Mesenchymal stem cell (in vitro differentiated cells and primary cell): ENCODE data around the gene NOD2.

Experiments
- DNase-seq: peaks from one replicate; pipeline ENCODE4 v3.0.0-alpha.2; 2013
- H2AFZ ChIP-seq: one replicate; pipeline ENCODE4 v1.6.1; 2013; ENCODE audit warnings: low read depth, mild to moderate bottlenecking, control low read depth, inconsistent platforms, low read length, moderate library complexity
- H2AK5ac ChIP-seq: 2 replicates; pipeline ENCODE4 v1.6.1; 2013; ENCODE audit warnings: low read length, moderate library complexity, mild to moderate bottlenecking, inconsistent platforms; ENCODE audit not compliant: severe bottlenecking
- H2BK120ac ChIP-seq: one replicate; pipeline ENCODE4 v1.6.1; 2013; ENCODE audit warnings: low read depth, mild to moderate bottlenecking, inconsistent platforms, low read length, moderate library complexity
- H2BK12ac ChIP-seq, 2 experiments: one replicate each; pipeline ENCODE4 v1.6.1; 2013; ENCODE audit warnings: inconsistent platforms in 2 of 2, low read length in 2 of 2, mild to moderate bottlenecking in 2 of 2, moderate library complexity in 2 of 2, control low read depth in 1 of 2
- H2BK15ac ChIP-seq: one replicate; pipeline ENCODE4 v1.6.1; 2013; ENCODE audit warnings: mild to moderate bottlenecking, low read depth, inconsistent platforms; ENCODE audit not compliant: poor library complexity, severe bottlenecking
- H2BK5ac ChIP-seq: 2 replicates; pipeline ENCODE4 v1.6.1; 2013; ENCODE audit warnings: low read depth, mild to moderate bottlenecking, low read length, control low read depth, inconsistent platforms; ENCODE audit not compliant: poor library complexity, severe bottlenecking
- H3K14ac ChIP-seq, 2 experiments: one replicate each; pipeline ENCODE4 v1.6.1; 2013; ENCODE audit warnings: inconsistent platforms in 2 of 2, low read length in 2 of 2, control low read depth in 1 of 2, mild to moderate bottlenecking in 1 of 2, moderate library complexity in 1 of 2
- H3K18ac ChIP-seq, 2 experiments: one replicate each; pipeline ENCODE4 v1.6.1; 2013; ENCODE audit warnings: inconsistent platforms in 2 of 2, low read length in 2 of 2, control low read depth in 1 of 2, low read depth in 1 of 2, mild to moderate bottlenecking in 1 of 2
- H3K23ac ChIP-seq, 2 experiments: one replicate each; pipeline ENCODE4 v1.6.1; 2013; ENCODE audit warnings: inconsistent platforms in 2 of 2, low read length in 2 of 2, mild to moderate bottlenecking in 2 of 2, moderate library complexity in 2 of 2, control low read depth in 1 of 2
- H3K27ac ChIP-seq: 2 replicates; pipeline ENCODE4 v1.5.1; 2013; ENCODE audit warnings: mild to moderate bottlenecking, moderate library complexity, low read length, control low read depth, inconsistent platforms; ENCODE audit not compliant: poor library complexity, severe bottlenecking
- H3K27me3 ChIP-seq, 2 experiments: 2 replicates each; pipeline versions ENCODE4 v1.6.1 to v1.7.0; 2013; ENCODE audit warnings: low read length in 2 of 2, mild to moderate bottlenecking in 2 of 2, moderate library complexity in 2 of 2, control low read depth in 1 of 2, inconsistent platforms in 1 of 2; ENCODE audit not compliant: control insufficient read depth in 1 of 2, insufficient read depth in 1 of 2
- H3K36me3 ChIP-seq, 2 experiments: 2 replicates each; pipeline versions ENCODE4 v1.6.1 to v1.7.0; 2013; ENCODE audit warnings: low read length in 2 of 2, control low read depth in 1 of 2, inconsistent platforms in 1 of 2, low read depth in 1 of 2, mild to moderate bottlenecking in 1 of 2; ENCODE audit not compliant: insufficient read depth in 2 of 2, control insufficient read depth in 1 of 2
- H3K4ac ChIP-seq, 2 experiments: one replicate each; pipeline ENCODE4 v1.6.1; 2013; ENCODE audit warnings: inconsistent platforms in 2 of 2, low read length in 2 of 2, mild to moderate bottlenecking in 2 of 2, moderate library complexity in 2 of 2, control low read depth in 1 of 2, low read depth in 1 of 2
- H3K4me1 ChIP-seq: 2 replicates; pipeline ENCODE4 v1.6.1; 2013; ENCODE audit warnings: low read depth, low read length, control low read depth; ENCODE audit not compliant: control insufficient read depth, insufficient read depth
- H3K4me2 ChIP-seq: 2 replicates; pipeline ENCODE4 v1.6.1; 2013; ENCODE audit warnings: low read length, mild to moderate bottlenecking, inconsistent platforms; ENCODE audit not compliant: poor library complexity, severe bottlenecking
- H3K4me3 ChIP-seq, 2 experiments: 2 replicates each; pipeline versions ENCODE4 v1.5.1 to v1.7.0; 2013; ENCODE audit warnings: low read length in 2 of 2, mild to moderate bottlenecking in 2 of 2, control low read depth in 1 of 2, low read depth in 1 of 2; ENCODE audit not compliant: insufficient read depth in 1 of 2
- H3K79me1 ChIP-seq: replicated peaks from 2 replicates; pipeline ENCODE4 v1.6.1; 2013; ENCODE audit warnings: mild to moderate bottlenecking, control low read depth, low read length, inconsistent platforms; ENCODE audit not compliant: poor library complexity, severe bottlenecking
- H3K9ac ChIP-seq: 2 replicates; pipeline ENCODE4 v1.7.0; 2013; ENCODE audit warnings: mild to moderate bottlenecking, low read length, moderate library complexity
- H3K9me3 ChIP-seq: 2 replicates; pipeline ENCODE4 v1.7.0; 2013; ENCODE audit warnings: mild to moderate bottlenecking, low read length; ENCODE audit not compliant: control insufficient read depth
- H4K8ac ChIP-seq: one replicate; pipeline ENCODE4 v1.6.1; 2013; ENCODE audit warnings: inconsistent platforms, mild to moderate bottlenecking, low read length, moderate library complexity
- H4K91ac ChIP-seq: one replicate; pipeline ENCODE4 v1.6.1; 2013; ENCODE audit warnings: mild to moderate bottlenecking, low read length, inconsistent platforms
- WGBS: methylation state at CpG from one replicate; pipeline ENCODE4 v1.1.7; 2013; ENCODE audit warnings: mixed read lengths; 5-methylcytosine and 5-hydroxymethylcytosine counted together

Gene NOD2

DNA sequence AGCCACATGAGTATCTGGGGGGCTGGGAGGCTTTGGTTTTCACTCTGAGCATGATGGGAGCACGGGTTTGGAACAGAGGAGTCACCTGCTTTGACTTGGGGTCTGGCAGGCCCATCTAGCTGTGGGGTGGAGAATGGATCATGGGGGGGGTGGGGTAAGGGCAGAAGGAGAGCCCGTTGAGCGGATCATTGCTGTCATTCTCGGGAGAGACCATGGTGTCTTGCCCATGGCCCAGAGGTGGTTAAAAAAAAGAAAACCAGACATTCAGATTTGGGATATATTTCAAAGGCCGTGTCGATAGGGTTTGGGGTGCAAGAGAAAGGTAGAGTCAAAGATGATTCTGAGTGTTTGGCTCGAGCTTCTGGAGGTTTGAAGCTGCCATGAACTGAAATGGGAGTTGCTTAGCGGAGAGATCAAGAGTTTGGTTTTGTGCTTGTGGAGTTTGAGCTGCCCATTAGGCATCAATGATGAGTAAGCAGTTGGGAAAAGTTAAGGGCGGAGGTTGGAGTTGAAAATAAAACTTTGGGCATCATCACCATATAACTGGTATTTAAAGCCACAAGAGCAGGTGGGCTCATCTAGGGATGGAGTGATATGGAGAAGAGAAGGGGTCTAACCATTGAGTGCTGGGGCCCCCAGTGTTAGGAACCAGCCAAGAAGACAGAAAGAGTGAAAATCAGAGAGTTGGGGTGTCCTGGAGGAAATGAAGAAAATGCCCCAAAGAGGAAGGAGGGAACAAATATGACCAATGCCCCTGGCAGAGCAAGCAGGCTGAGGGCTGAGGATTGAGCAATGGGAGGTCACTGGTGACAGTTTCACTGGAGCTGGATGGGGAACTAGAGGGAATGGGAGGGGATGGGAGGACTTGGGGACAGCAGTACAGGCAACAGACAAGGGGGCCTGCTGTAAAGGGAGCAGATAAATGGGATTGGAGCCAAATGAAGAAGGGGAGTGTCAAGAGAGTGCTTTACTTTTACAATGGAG, 1.9 kb downstream of the NOD2 start:
- no peak overlapping the region for H2BK15ac ChIP-seq
- no peak overlapping the region for H3K9ac ChIP-seq
- H2BK120ac ChIP-seq = no peak overlapping the region
- no peak overlapping the region for H3K4me2 ChIP-seq
- H3K36me3 ChIP-seq = no peaks in the 10 kb centered on the region
- H2BK5ac ChIP-seq = no peak overlapping the region
- H4K8ac ChIP-seq = no peak overlapping the region
- no peak overlapping the region for H3K18ac ChIP-seq
- 79% methylated on average over 9 of the region's 9 CpGs for WGBS
- no peak for DNase-seq
- no peak overlapping the region for H2BK12ac ChIP-seq
- H2AK5ac ChIP-seq = no peak overlapping the region
- no peak overlapping the region for H2AFZ ChIP-seq
- peaks cover 26 to 27% of the 10 kb centered on the region in 2 experiments for H3K27me3 ChIP-seq
- no peak overlapping the region for H4K91ac ChIP-seq
- no peak overlapping the region for H3K23ac ChIP-seq
- no peak overlapping the region for H3K4ac ChIP-seq
- no peaks in the 10 kb centered on the region for H3K79me1 ChIP-seq
- no peak overlapping the region for H3K4me3 ChIP-seq
- no peak overlapping the region for H3K27ac ChIP-seq
- peaks cover 18% of the 10 kb centered on the region for H3K4me1 ChIP-seq
- no peaks in the 10 kb centered on the region for H3K9me3 ChIP-seq
- no peak overlapping the region for H3K14ac ChIP-seq

DNA sequence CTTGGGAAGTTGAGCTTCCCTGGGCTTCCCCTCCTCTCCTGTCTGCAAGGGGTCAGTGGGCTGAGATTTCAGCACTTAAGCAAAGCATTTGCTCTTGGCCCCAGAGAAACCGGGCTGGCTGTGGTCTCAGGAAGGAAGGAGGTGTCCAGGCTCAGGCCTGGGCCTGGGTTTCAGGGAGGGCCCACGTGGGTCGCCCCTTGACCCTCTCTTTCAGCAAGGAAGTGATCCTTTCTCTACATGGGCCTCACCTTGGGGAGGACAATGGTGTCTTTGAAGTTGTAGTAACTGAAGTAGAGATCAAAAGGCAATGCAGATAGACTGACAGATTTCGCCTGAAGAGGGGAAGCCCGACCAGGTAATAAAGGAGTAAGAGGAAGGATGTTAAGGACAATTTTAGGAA, 2.7 kb downstream of the NOD2 start:
- no peak overlapping the region for H2AK5ac ChIP-seq
- DNase-seq = no peak
- no peak overlapping the region for H2BK15ac ChIP-seq
- H3K14ac ChIP-seq = no peak overlapping the region
- no peak overlapping the region for H2BK12ac ChIP-seq
- H2AFZ ChIP-seq = no peak overlapping the region
- H4K91ac ChIP-seq = no peak overlapping the region
- no peak overlapping the region for H3K27ac ChIP-seq
- H3K79me1 ChIP-seq = no peaks in the 10 kb centered on the region
- H2BK5ac ChIP-seq = no peak overlapping the region
- peaks cover 18% of the 10 kb centered on the region for H3K4me1 ChIP-seq
- no peak overlapping the region for H3K23ac ChIP-seq
- no peak overlapping the region for H3K18ac ChIP-seq
- H3K4ac ChIP-seq = no peak overlapping the region
- H3K27me3 ChIP-seq = peaks cover 26 to 27% of the 10 kb centered on the region in 2 experiments
- H3K9ac ChIP-seq = no peak overlapping the region
- no peak overlapping the region for H3K4me2 ChIP-seq
- H2BK120ac ChIP-seq = no peak overlapping the region
- no peak overlapping the region for H3K4me3 ChIP-seq
- WGBS = 43% methylated on average over 5 of the region's 5 CpGs
- H3K9me3 ChIP-seq = no peaks in the 10 kb centered on the region
- no peak overlapping the region for H4K8ac ChIP-seq
- no peaks in the 10 kb centered on the region for H3K36me3 ChIP-seq

DNA sequence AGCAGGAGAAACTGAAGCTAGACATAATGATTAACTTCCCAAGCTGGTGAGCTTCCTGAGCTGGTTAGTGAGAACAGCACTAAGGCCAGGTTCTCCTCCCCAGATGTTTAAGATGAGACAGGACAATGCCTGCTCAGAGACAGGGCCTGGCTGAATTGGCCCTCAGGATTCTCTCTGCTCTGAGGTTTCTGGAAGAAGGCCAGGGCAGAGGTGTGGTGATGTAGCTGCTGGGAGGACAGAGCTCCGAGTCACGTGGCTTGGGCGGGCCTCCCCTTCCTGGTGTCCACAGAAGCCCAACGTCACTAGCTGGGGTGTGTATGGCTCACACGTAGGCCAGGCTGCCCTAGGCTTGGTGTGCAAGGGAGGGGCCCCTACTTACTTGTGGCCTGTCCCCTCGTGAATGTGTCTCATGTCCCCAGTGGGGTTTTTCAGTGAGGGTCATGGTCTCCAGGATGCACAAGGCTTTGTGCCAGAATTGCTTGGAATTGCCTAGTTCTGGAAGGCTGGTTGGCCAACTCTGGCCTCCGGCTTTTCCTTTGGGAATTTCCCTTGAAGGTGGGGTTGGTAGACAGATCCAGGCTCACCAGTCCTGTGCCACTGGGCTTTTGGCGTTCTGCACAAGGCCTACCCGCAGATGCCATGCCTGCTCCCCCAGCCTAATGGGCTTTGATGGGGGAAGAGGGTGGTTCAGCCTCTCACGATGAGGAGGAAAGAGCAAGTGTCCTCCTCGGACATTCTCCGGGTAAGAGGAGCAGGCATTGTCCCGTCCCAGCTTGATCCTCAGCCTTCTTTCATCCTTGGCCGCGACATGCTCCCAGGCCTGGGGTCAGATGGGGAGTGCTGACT, 3.4 kb downstream of the NOD2 start:
- Histone ChIP-seq H3K4me2 (no peak overlapping the region), H3K4me3 (no peak overlapping the region), H3K36me3 (no peaks in the 10 kb centered on the region), H3K79me1 (no peaks in the 10 kb centered on the region), H2BK5ac (no peak overlapping the region), H2AK5ac (no peak overlapping the region), H4K8ac (no peak overlapping the region), H3K18ac (no peak overlapping the region), H2BK12ac (no peak overlapping the region), H3K4me1 (peaks cover 18% of the 10 kb centered on the region), H3K14ac (no peak overlapping the region), H2BK120ac (no peak overlapping the region), H4K91ac (no peak overlapping the region), H3K27ac (no peak overlapping the region), H2BK15ac (no peak overlapping the region), H2AFZ (no peak overlapping the region), H3K27me3 (peaks cover 24 to 27% of the 10 kb centered on the region in 2 experiments), H3K9ac (no peak overlapping the region), H3K4ac (no peak overlapping the region), H3K23ac (no peak overlapping the region), H3K9me3 (no peaks in the 10 kb centered on the region)
- 75% methylated on average over 15 of the region's 15 CpGs for WGBS
- peak; percentile 6 for DNase-seq

DNA sequence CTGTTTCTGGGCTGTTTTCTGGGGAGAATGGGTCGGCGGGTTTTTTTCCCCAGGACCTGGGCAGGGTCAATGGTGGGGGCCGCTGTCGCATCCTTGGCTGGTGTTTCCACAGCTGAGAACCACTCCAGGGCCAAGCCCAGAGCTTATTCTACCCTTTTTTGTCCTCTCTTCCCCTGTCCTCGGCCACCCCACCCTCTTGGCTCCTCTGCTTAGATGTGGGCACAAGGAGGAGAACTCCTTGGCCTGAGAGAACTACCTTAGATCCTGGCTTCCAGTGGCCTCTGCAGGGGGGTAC, 4.0 kb downstream of the NOD2 start:
- H3K4ac ChIP-seq = no peak overlapping the region
- H4K91ac ChIP-seq = no peak overlapping the region
- H3K9me3 ChIP-seq = no peaks in the 10 kb centered on the region
- H2BK12ac ChIP-seq = no peak overlapping the region
- H2AK5ac ChIP-seq = no peak overlapping the region
- H2BK15ac ChIP-seq = no peak overlapping the region
- no peak overlapping the region for H3K14ac ChIP-seq
- H3K23ac ChIP-seq = no peak overlapping the region
- no peaks in the 10 kb centered on the region for H3K79me1 ChIP-seq
- no peak overlapping the region for H3K18ac ChIP-seq
- no peak overlapping the region for H2AFZ ChIP-seq
- H3K27me3 ChIP-seq = peaks cover 22 to 26% of the 10 kb centered on the region in 2 experiments
- H3K4me3 ChIP-seq = peak overlapping the region in 1 of 2 experiments; percentile 70
- H4K8ac ChIP-seq = no peak overlapping the region
- no peak overlapping the region for H2BK120ac ChIP-seq
- no peak overlapping the region for H3K4me2 ChIP-seq
- H3K9ac ChIP-seq = peak overlapping the region; percentile 79
- H3K4me1 ChIP-seq = peaks cover 18% of the 10 kb centered on the region
- H2BK5ac ChIP-seq = no peak overlapping the region
- no peak for DNase-seq
- H3K27ac ChIP-seq = no peak overlapping the region
- WGBS = 88% methylated on average over 5 of the region's 5 CpGs
- H3K36me3 ChIP-seq = no peaks in the 10 kb centered on the region
